Vagina (tissue), 2 donors: ENCODE measurements around the gene CCDC9B. TPM values are rescaled to one million over a fixed set of nuclear protein-coding genes. Genes with fewer than 3 reads are reported as not detected.

Experiments
- DNase-seq, 2 donors: peaks; one replicate each; pipeline ENCODE4 v3.0.0-alpha.2; 2017; ENCODE audit errors: extremely low spot score in 2 of 2
- H3K27ac ChIP-seq: fragments of 200-600 bp; sonication (generic); one replicate; pipeline ENCODE4 v1.5.1; 2019
- H3K27me3 ChIP-seq: fragments of 200-600 bp; sonication (generic); one replicate; pipeline ENCODE4 v1.5.1; 2019
- H3K36me3 ChIP-seq, 2 donors: fragments of 200-600 bp; sonication (generic); one replicate each; pipeline ENCODE4 v1.5.1; 2017 to 2019
- H3K4me1 ChIP-seq: fragments of 200-600 bp; sonication (generic); one replicate; pipeline ENCODE4 v1.5.1; 2019
- H3K4me3 ChIP-seq, 2 donors: fragments of 200-600 bp; sonication (generic); 1 replicate in 1 of 2; 2 replicates in 1 of 2; pipeline ENCODE4 v1.5.1; 2016 to 2019
- H3K9me3 ChIP-seq: fragments of 200-600 bp; sonication (generic); one replicate; pipeline ENCODE4 v1.5.1; 2019
- CTCF ChIP-seq, 3 experiments: fragments of 450-650 bp in 2 of 3; fragments of 200-600 bp in 1 of 3; sonication (generic) in 1 of 3; IDR thresholded peaks; one replicate each; pipeline ENCODE4 v1.5.1; 2017 to 2019; ENCODE audit warnings: antibody characterized with exemption in 3 of 3, mild to moderate bottlenecking in 2 of 3, moderate library complexity in 2 of 3
- POLR2A ChIP-seq, 2 donors: fragments of 450-650 bp; IDR thresholded peaks; one replicate each; pipeline ENCODE4 v1.6.1; 2017; ENCODE audit warnings: antibody characterized with exemption in 2 of 2, mild to moderate bottlenecking in 2 of 2, moderate library complexity in 2 of 2
- POLR2AphosphoS5 ChIP-seq, 2 donors: sonication (generic); formaldehyde crosslinking; IDR thresholded peaks; one replicate each; pipeline ENCODE4 v1.9.0; 2017; ENCODE audit warnings: antibody characterized with exemption in 2 of 2, mild to moderate bottlenecking in 2 of 2, low read depth in 1 of 2; ENCODE audit not compliant: insufficient read depth in 1 of 2
- intact Hi-C: fragments of 100-400 bp; cut with DNase I; formaldehyde crosslinking; loops from one replicate; pipeline ENCODE4 v1.15.1; 2023
- total RNA-seq: library from RNA; depleted of rRNA; stranded (reverse); fragments of >200 nt; gene quantifications from one replicate; pipeline ENCODE4 v1.2.3, GENCODE V29; 2016

CCDC9B gene
- total RNA-seq, 1 donor from 2014 or later: 16.0 TPM

GRCh38 chr15:40306908-40307307 lies 33.8 kb downstream of the CCDC9B start:
- Histone ChIP-seq H3K4me3 (peak overlapping the region; percentile 26 to 31), H3K27me3 (no peaks in the 10 kb centered on the region), H3K36me3 (no peaks in the 10 kb centered on the region), H3K27ac (no peak overlapping the region), H3K9me3 (no peaks in the 10 kb centered on the region), H3K4me1 (no peaks in the 10 kb centered on the region)
- DNase-seq: no peak
- intact Hi-C loops: no loop called here
- no peak for TF ChIP-seq CTCF (IDR thresholded peaks at IDR 0.05)
- TF ChIP-seq POLR2AphosphoS5 (IDR thresholded peaks at IDR 0.05; ENCODE audit: insufficient read depth in 1 of 2, low read depth in 1 of 2): no peak
- TF ChIP-seq POLR2A (IDR thresholded peaks at IDR 0.05): no peak

- Histone ChIP-seq H3K27me3 (no peaks in the 10 kb centered on the region), H3K4me3 (peak overlapping the region; percentile 26 to 31), H3K27ac (no peak overlapping the region), H3K4me1 (no peaks in the 10 kb centered on the region), H3K9me3 (no peaks in the 10 kb centered on the region), H3K36me3 (no peaks in the 10 kb centered on the region)
- TF ChIP-seq POLR2AphosphoS5 (IDR thresholded peaks at IDR 0.05; ENCODE audit: insufficient read depth in 1 of 2, low read depth in 1 of 2) (no peak), POLR2A (IDR thresholded peaks at IDR 0.05) (no peak), CTCF (IDR thresholded peaks at IDR 0.05) (no peak)
- DNase-seq: no peak
- intact Hi-C loops: no loop called here
Measured at GRCh38 chr15:40306371-40306770, 34.4 kb downstream of the CCDC9B start.

- no peak for DNase-seq
- no peak overlapping the region for H3K27ac ChIP-seq
- intact Hi-C loops: no loop called here
- no peaks in the 10 kb centered on the region for H3K9me3 ChIP-seq
- no peaks in the 10 kb centered on the region for H3K27me3 ChIP-seq
- no peak overlapping the region for H3K4me3 ChIP-seq
- no peaks in the 10 kb centered on the region for H3K4me1 ChIP-seq
- TF ChIP-seq POLR2A (IDR thresholded peaks at IDR 0.05) (no peak), POLR2AphosphoS5 (IDR thresholded peaks at IDR 0.05; ENCODE audit: insufficient read depth in 1 of 2, low read depth in 1 of 2) (no peak), CTCF (IDR thresholded peaks at IDR 0.05) (no peak)
- H3K36me3 ChIP-seq: no peaks in the 10 kb centered on the region
Measured at GRCh38 chr15:40305281-40305680, 35.5 kb downstream of the CCDC9B start.

GRCh38 chr15:40303576-40303975 lies 37.2 kb downstream of the CCDC9B start:
- Histone ChIP-seq H3K36me3 (no peaks in the 10 kb centered on the region), H3K4me3 (no peak overlapping the region), H3K4me1 (no peaks in the 10 kb centered on the region), H3K27me3 (no peaks in the 10 kb centered on the region), H3K9me3 (no peaks in the 10 kb centered on the region), H3K27ac (no peak overlapping the region)
- no peak for TF ChIP-seq POLR2A (IDR thresholded peaks at IDR 0.05)
- no peak for TF ChIP-seq POLR2AphosphoS5 (IDR thresholded peaks at IDR 0.05; ENCODE audit: insufficient read depth in 1 of 2, low read depth in 1 of 2)
- TF ChIP-seq CTCF (IDR thresholded peaks at IDR 0.05): no peak
- intact Hi-C loops: no loop called here
- no peak for DNase-seq

GRCh38 chr15:40302981-40303380 lies 37.8 kb downstream of the CCDC9B start:
- intact Hi-C loops: no loop called here
- no peak for DNase-seq
- TF ChIP-seq CTCF (IDR thresholded peaks at IDR 0.05) (no peak), POLR2AphosphoS5 (IDR thresholded peaks at IDR 0.05; ENCODE audit: insufficient read depth in 1 of 2, low read depth in 1 of 2) (no peak), POLR2A (IDR thresholded peaks at IDR 0.05) (no peak)

More at GRCh38 chr15:40302981-40303380, 37.8 kb downstream of the CCDC9B start:
- Histone ChIP-seq H3K36me3 (no peaks in the 10 kb centered on the region), H3K27me3 (no peaks in the 10 kb centered on the region), H3K4me3 (no peak overlapping the region), H3K4me1 (no peaks in the 10 kb centered on the region), H3K27ac (no peak overlapping the region), H3K9me3 (no peaks in the 10 kb centered on the region)
